ENCODE results near the gene TUSC1.
"Not testable (repeated sequence)": the region's sequence is repeated elsewhere in the genome, so short reads cannot be mapped to it uniquely, and the experiment has no call there.

The TUSC1 gene

GRCh38 chr9:25702536-25702935 is 24.3 kb upstream of the TUSC1 start:
- no peak for TF ChIP-seq CTCF (IDR thresholded peaks at IDR 0.05; ENCODE audit: extremely low read depth, missing control alignments)
- DNase-seq (ENCODE audit: low spot score) = no peak

- not testable (repeated sequence) for DNase-seq (ENCODE audit: low spot score)
Measured at GRCh38 chr9:25700899-25701298, 22.7 kb upstream of the TUSC1 start.

GRCh38 chr9:25700430-25700829 is 22.2 kb upstream of the TUSC1 start:
- no peak for DNase-seq (ENCODE audit: low spot score)
- no peak for TF ChIP-seq CTCF (IDR thresholded peaks at IDR 0.05; ENCODE audit: extremely low read depth, missing control alignments)

GRCh38 chr9:25691786-25692185 is 13.5 kb upstream of the TUSC1 start:
- no peak for DNase-seq (ENCODE audit: low spot score)
- TF ChIP-seq CTCF (IDR thresholded peaks at IDR 0.05; ENCODE audit: extremely low read depth, missing control alignments) = no peak

- TF ChIP-seq CTCF (IDR thresholded peaks at IDR 0.05; ENCODE audit: extremely low read depth, missing control alignments) = no peak
- DNase-seq (ENCODE audit: low spot score) = no peak
Measured at GRCh38 chr9:25684321-25684720, 6.1 kb upstream of the TUSC1 start.

GRCh38 chr9:25681266-25681665 is 3.0 kb upstream of the TUSC1 start:
- no peak for TF ChIP-seq CTCF (IDR thresholded peaks at IDR 0.05; ENCODE audit: extremely low read depth, missing control alignments)
- no peak for DNase-seq (ENCODE audit: low spot score)

GRCh38 chr9:25678846-25679360 is 659 bp upstream of the TUSC1 start:
- TF ChIP-seq CTCF (IDR thresholded peaks at IDR 0.05; ENCODE audit: extremely low read depth, missing control alignments) = no peak
- DNase-seq (ENCODE audit: low spot score) = no peak

GRCh38 chr9:25677301-25678146 is 720 bp downstream of the TUSC1 start:
- no peak for TF ChIP-seq CTCF (IDR thresholded peaks at IDR 0.05; ENCODE audit: extremely low read depth, missing control alignments)
- peak; percentile 22 for DNase-seq (ENCODE audit: low spot score)

GRCh38 chr9:25675858-25676257 is 2.4 kb downstream of the TUSC1 start:
- DNase-seq (ENCODE audit: low spot score) = not testable (repeated sequence)
